Transverse colon (tissue), 4 donors: ENCODE data around the gene NAP1L4.

Source experiments
- CTCF ChIP-seq, 5 experiments: fragments of 200-600 bp in 3 of 5; fragments of 450-650 bp in 2 of 5; sonication (generic) in 3 of 5; IDR thresholded peaks; 1 replicate in 2 of 5; 2 replicates in 3 of 5; pipeline ENCODE4 v1.5.1; 2016 to 2017; ENCODE audit warnings: antibody characterized with exemption in 5 of 5, inconsistent platforms in 3 of 5, mild to moderate bottlenecking in 2 of 5, moderate library complexity in 1 of 5
- EP300 ChIP-seq: sonication (generic); formaldehyde crosslinking; IDR thresholded peaks from one replicate; pipeline ENCODE4 v1.6.1; 2017; ENCODE audit warnings: antibody characterized with exemption, low read depth
- POLR2A ChIP-seq: fragments of 450-650 bp; IDR thresholded peaks from one replicate; pipeline ENCODE4 v1.6.1; 2016; ENCODE audit warnings: antibody characterized with exemption, mild to moderate bottlenecking, moderate library complexity
- POLR2AphosphoS5 ChIP-seq, 3 donors: sonication (generic); formaldehyde crosslinking; IDR thresholded peaks; one replicate each; pipeline ENCODE4 v1.6.1; 2016; ENCODE audit warnings: antibody characterized with exemption in 3 of 3

GRCh38 chr11:3036419-3036818, 44.3 kb upstream of the NAP1L4 start:
- TF ChIP-seq CTCF (IDR thresholded peaks at IDR 0.05) (no peak), EP300 (no peak), POLR2A (no peak), POLR2AphosphoS5 (IDR thresholded peaks at IDR 0.05) (no peak)
